ENCODE results near the gene NINJ2.
A peak's percentile ranks its signal among the peaks of the same experiment; 100 is the strongest.

Gene NINJ2

DNA sequence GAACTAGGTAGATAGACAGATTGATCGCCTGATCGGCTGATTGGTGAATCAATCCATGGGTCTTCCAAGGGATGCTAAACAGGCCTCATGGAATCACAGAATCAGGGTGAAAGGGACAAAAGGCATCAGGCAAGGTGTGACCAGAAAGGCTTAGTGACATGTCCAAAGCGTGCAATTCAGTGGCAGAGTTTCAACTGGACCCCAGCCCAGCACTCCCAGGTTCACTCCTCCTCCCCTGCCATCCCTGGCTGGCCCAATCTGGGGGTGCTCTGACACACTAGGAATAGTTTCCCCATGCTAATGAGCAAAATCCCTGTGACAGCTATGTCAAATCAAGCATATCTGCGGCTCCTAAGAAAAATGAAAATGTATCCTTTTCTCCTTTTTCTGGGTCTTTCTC lies 50.4 kb downstream of the NINJ2 start:
- TF ChIP-seq, protein P1, sequence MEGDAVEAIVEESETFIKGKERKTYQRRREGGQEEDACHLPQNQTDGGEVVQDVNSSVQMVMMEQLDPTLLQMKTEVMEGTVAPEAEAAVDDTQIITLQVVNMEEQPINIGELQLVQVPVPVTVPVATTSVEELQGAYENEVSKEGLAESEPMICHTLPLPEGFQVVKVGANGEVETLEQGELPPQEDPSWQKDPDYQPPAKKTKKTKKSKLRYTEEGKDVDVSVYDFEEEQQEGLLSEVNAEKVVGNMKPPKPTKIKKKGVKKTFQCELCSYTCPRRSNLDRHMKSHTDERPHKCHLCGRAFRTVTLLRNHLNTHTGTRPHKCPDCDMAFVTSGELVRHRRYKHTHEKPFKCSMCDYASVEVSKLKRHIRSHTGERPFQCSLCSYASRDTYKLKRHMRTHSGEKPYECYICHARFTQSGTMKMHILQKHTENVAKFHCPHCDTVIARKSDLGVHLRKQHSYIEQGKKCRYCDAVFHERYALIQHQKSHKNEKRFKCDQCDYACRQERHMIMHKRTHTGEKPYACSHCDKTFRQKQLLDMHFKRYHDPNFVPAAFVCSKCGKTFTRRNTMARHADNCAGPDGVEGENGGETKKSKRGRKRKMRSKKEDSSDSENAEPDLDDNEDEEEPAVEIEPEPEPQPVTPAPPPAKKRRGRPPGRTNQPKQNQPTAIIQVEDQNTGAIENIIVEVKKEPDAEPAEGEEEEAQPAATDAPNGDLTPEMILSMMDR (conservative IDR thresholded peaks at IDR 0.05; ENCODE audit: low read length), result no peak
- TF ChIP-seq EZH2phosphoT487 (IDR thresholded peaks at IDR 0.05; ENCODE audit: borderline replicate concordance), result no peak
- Histone ChIP-seq H3K79me2 (ENCODE audit: insufficient read depth, low read length) (peaks cover 13% of the 10 kb centered on the region; the same call in 1 of the 2 replicates), H3K9me2 (replicated peaks; ENCODE audit: low read depth, low read length) (no peaks in the 10 kb centered on the region), H3K9ac (ENCODE audit: low read depth, low read length, poor library complexity, severe bottlenecking) (no peak overlapping the region), H2AFZ (ENCODE audit: low read length) (no peak overlapping the region), H3K36me3 (ENCODE audit: insufficient read depth, low read length) (no peaks in the 10 kb centered on the region), H4K20me1 (ENCODE audit: insufficient read depth, low read length, poor library complexity, severe bottlenecking) (no peaks in the 10 kb centered on the region), H3K4me3 (ENCODE audit: low read length, poor library complexity, severe bottlenecking) (no peak overlapping the region), H3K4me2 (ENCODE audit: low read depth, low read length, poor library complexity, severe bottlenecking) (no peak overlapping the region), H3K27me3 (ENCODE audit: insufficient read depth, low read length, poor library complexity, severe bottlenecking) (no peaks in the 10 kb centered on the region), H3F3A (ENCODE audit: low read depth) (peaks cover 5% of the 10 kb centered on the region; the same call in 1 of the 2 replicates), H3K4me1 (ENCODE audit: insufficient read depth, low read length, poor library complexity, severe bottlenecking) (peaks cover 83% of the 10 kb centered on the region), H3K9me3 (ENCODE audit: insufficient read depth, low read depth, low read length) (no peaks in the 10 kb centered on the region)

DNA sequence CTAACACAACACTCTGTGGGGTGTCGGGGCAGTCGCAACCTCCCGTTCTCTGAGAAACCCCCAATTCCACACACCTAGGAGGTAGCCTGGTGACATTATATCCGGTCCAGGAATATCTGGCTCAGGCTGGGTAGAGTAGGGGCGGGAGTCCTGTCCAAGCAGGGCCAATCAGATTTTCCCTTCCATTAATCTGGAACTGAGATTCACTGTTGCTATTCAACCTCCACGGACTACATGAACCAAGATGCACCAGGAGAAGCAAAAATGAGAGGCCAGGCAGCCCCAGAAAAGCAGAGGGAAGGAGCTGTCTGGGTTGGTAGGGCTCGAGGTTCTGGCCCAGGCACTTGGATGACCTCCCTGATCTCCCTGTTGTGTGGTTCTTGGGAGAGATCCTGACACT lies 51.0 kb downstream of the NINJ2 start:
- Histone ChIP-seq H3F3A (ENCODE audit: low read depth) (peaks cover 5% of the 10 kb centered on the region; the same call in 1 of the 2 replicates), H3K4me3 (ENCODE audit: low read length, poor library complexity, severe bottlenecking) (no peak overlapping the region), H3K4me2 (ENCODE audit: low read depth, low read length, poor library complexity, severe bottlenecking) (no peak overlapping the region), H3K9me2 (replicated peaks; ENCODE audit: low read depth, low read length) (no peaks in the 10 kb centered on the region), H3K79me2 (ENCODE audit: insufficient read depth, low read length) (peaks cover 13% of the 10 kb centered on the region; the same call in 1 of the 2 replicates), H3K4me1 (ENCODE audit: insufficient read depth, low read length, poor library complexity, severe bottlenecking) (peaks cover 83% of the 10 kb centered on the region), H3K27me3 (ENCODE audit: insufficient read depth, low read length, poor library complexity, severe bottlenecking) (no peaks in the 10 kb centered on the region), H3K9ac (ENCODE audit: low read depth, low read length, poor library complexity, severe bottlenecking) (peak overlapping the region; percentile 66), H2AFZ (ENCODE audit: low read length) (no peak overlapping the region), H3K9me3 (ENCODE audit: insufficient read depth, low read depth, low read length) (no peaks in the 10 kb centered on the region), H3K36me3 (ENCODE audit: insufficient read depth, low read length) (no peaks in the 10 kb centered on the region), H4K20me1 (ENCODE audit: insufficient read depth, low read length, poor library complexity, severe bottlenecking) (no peaks in the 10 kb centered on the region)
- TF ChIP-seq, protein P1 (conservative IDR thresholded peaks at IDR 0.05; ENCODE audit: low read length), result no peak
- no peak for TF ChIP-seq EZH2phosphoT487 (IDR thresholded peaks at IDR 0.05; ENCODE audit: borderline replicate concordance)

DNA sequence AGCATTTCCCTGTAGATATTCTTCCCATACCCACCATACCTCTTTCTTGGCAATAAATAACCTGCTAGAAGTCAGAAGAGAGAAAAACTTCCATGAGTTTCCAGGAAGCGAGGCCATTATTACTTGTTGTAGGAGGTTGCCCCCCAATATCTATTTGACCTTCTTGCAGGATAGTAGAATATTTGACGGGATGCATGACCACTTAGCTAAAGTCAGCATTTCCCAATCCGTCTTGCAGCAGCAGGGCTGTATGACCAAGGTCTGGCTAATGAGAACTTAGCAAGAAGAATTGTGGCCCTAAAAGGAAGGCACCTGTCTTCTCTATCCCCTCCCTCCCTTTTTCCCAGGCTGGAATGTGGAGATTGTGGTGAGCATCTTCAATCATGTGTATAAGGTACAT lies 51.5 kb downstream of the NINJ2 start:
- Histone ChIP-seq H2AFZ (ENCODE audit: low read length) (no peak overlapping the region), H3K4me3 (ENCODE audit: low read length, poor library complexity, severe bottlenecking) (no peak overlapping the region), H3K27me3 (ENCODE audit: insufficient read depth, low read length, poor library complexity, severe bottlenecking) (no peaks in the 10 kb centered on the region), H3F3A (ENCODE audit: low read depth) (peaks cover 5% of the 10 kb centered on the region; the same call in 1 of the 2 replicates), H3K36me3 (ENCODE audit: insufficient read depth, low read length) (no peaks in the 10 kb centered on the region), H3K9me3 (ENCODE audit: insufficient read depth, low read depth, low read length) (no peaks in the 10 kb centered on the region), H3K9ac (ENCODE audit: low read depth, low read length, poor library complexity, severe bottlenecking) (peak overlapping the region; percentile 66), H3K79me2 (ENCODE audit: insufficient read depth, low read length) (peaks cover 13% of the 10 kb centered on the region; the same call in 1 of the 2 replicates), H3K4me1 (ENCODE audit: insufficient read depth, low read length, poor library complexity, severe bottlenecking) (peaks cover 86% of the 10 kb centered on the region), H3K9me2 (replicated peaks; ENCODE audit: low read depth, low read length) (no peaks in the 10 kb centered on the region), H3K4me2 (ENCODE audit: low read depth, low read length, poor library complexity, severe bottlenecking) (peak overlapping the region; percentile 84), H4K20me1 (ENCODE audit: insufficient read depth, low read length, poor library complexity, severe bottlenecking) (no peaks in the 10 kb centered on the region)
- TF ChIP-seq, protein P1 (conservative IDR thresholded peaks at IDR 0.05; ENCODE audit: low read length), result no peak
- no peak for TF ChIP-seq EZH2phosphoT487 (IDR thresholded peaks at IDR 0.05; ENCODE audit: borderline replicate concordance)
